Chondrocyte (in vitro differentiated cells): ENCODE results near the gene HBS1L. TPM values are rescaled to one million over a fixed set of nuclear protein-coding genes. Genes with fewer than 3 reads are reported as not detected.

ENCODE experiments used
- DNase-seq: peaks from one replicate; pipeline ENCODE4 v3.0.0; 2021; ENCODE audit warnings: mixed read lengths, low spot score
- H3K27ac Mint-ChIP-seq: one replicate; pipeline ENCODE4 v1.8.0; 2021; ENCODE audit warnings: mild to moderate bottlenecking, moderate library complexity, mixed read lengths; ENCODE audit not compliant: unreplicated experiment
- H3K27me3 Mint-ChIP-seq: 2 replicates; pipeline ENCODE4 v1.8.0; 2021; ENCODE audit warnings: low read depth, mixed read lengths
- H3K36me3 Mint-ChIP-seq: 2 replicates; pipeline ENCODE4 v1.8.0; 2021; ENCODE audit warnings: low read depth, mixed read lengths
- H3K4me1 Mint-ChIP-seq: 2 replicates; pipeline ENCODE4 v1.8.0; 2021; ENCODE audit warnings: low read depth, mild to moderate bottlenecking, mixed read lengths
- H3K4me3 Mint-ChIP-seq: one replicate; pipeline ENCODE4 v1.8.0; 2021; ENCODE audit warnings: mild to moderate bottlenecking, moderate library complexity, mixed read lengths; ENCODE audit not compliant: unreplicated experiment
- H3K9me3 Mint-ChIP-seq: 2 replicates; pipeline ENCODE4 v1.8.0; 2021; ENCODE audit warnings: low read depth, mixed read lengths
- CTCF ChIP-seq: fragments of 200-600 bp; sonication (generic); IDR thresholded peaks from 2 replicates; pipeline ENCODE4 v1.5.0; 2021; ENCODE audit warnings: antibody characterized with exemption, mild to moderate bottlenecking, moderate library complexity
- total RNA-seq: library from RNA; stranded (reverse); gene quantifications from 3 replicates; pipeline ENCODE4 v1.2.1, GENCODE V29; 2021

HBS1L gene
- total RNA-seq, 1 donor from 2014 or later: 70.4 TPM

- H3K27me3 Mint-ChIP-seq: peaks cover 11% of the 10 kb centered on the region
- H3K9me3 Mint-ChIP-seq: no peaks in the 10 kb centered on the region
- no peaks in the 10 kb centered on the region for H3K36me3 Mint-ChIP-seq
- DNase-seq: no peak
- no peak overlapping the region for H3K4me3 Mint-ChIP-seq
- no peaks in the 10 kb centered on the region for H3K4me1 Mint-ChIP-seq
- H3K27ac Mint-ChIP-seq: no peak overlapping the region
- no peak for TF ChIP-seq CTCF
These were observed 41.1 kb upstream of the HBS1L start for GRCh38 chr6:135095716-135096115.

GRCh38 chr6:135094403-135094821, 39.8 kb upstream of the HBS1L start:
- no peaks in the 10 kb centered on the region for H3K4me1 Mint-ChIP-seq
- no peak for DNase-seq
- TF ChIP-seq CTCF: no peak
- no peaks in the 10 kb centered on the region for H3K9me3 Mint-ChIP-seq
- H3K27ac Mint-ChIP-seq: no peak overlapping the region
- H3K4me3 Mint-ChIP-seq: no peak overlapping the region
- H3K27me3 Mint-ChIP-seq: peaks cover 11% of the 10 kb centered on the region
- H3K36me3 Mint-ChIP-seq: no peaks in the 10 kb centered on the region

- no peak for TF ChIP-seq CTCF
- no peaks in the 10 kb centered on the region for H3K36me3 Mint-ChIP-seq
- H3K4me3 Mint-ChIP-seq: no peak overlapping the region
- H3K4me1 Mint-ChIP-seq: no peaks in the 10 kb centered on the region
- H3K27me3 Mint-ChIP-seq: peaks cover 8% of the 10 kb centered on the region
- H3K27ac Mint-ChIP-seq: no peak overlapping the region
- no peak for DNase-seq
- H3K9me3 Mint-ChIP-seq: no peaks in the 10 kb centered on the region
These were observed 39.0 kb upstream of the HBS1L start for GRCh38 chr6:135093578-135093977.

- H3K4me1 Mint-ChIP-seq: no peaks in the 10 kb centered on the region
- no peaks in the 10 kb centered on the region for H3K9me3 Mint-ChIP-seq
- peaks cover 8% of the 10 kb centered on the region for H3K27me3 Mint-ChIP-seq
- H3K36me3 Mint-ChIP-seq: no peaks in the 10 kb centered on the region
- DNase-seq: no peak
- H3K27ac Mint-ChIP-seq: no peak overlapping the region
- no peak for TF ChIP-seq CTCF
- no peak overlapping the region for H3K4me3 Mint-ChIP-seq
These were observed 38.1 kb upstream of the HBS1L start for GRCh38 chr6:135092724-135093123.

GRCh38 chr6:135090819-135091218, 36.2 kb upstream of the HBS1L start:
- DNase-seq: no peak
- Mint-ChIP-seq H3K27ac (no peak overlapping the region), H3K36me3 (no peaks in the 10 kb centered on the region), H3K4me3 (no peak overlapping the region), H3K27me3 (peaks cover 16% of the 10 kb centered on the region), H3K9me3 (no peaks in the 10 kb centered on the region), H3K4me1 (no peaks in the 10 kb centered on the region)
- TF ChIP-seq CTCF: no peak
